GM12878 (cell line): ENCODE measurements around the gene NAPEPLD. TPM values are rescaled to one million over a fixed set of nuclear protein-coding genes. Genes with fewer than 3 reads are reported as not detected.

Experiments
- ATAC-seq: fragments of 200-7000 bp; cut with Tn5 transposase; 3 replicates; pipeline ENCODE4 v1.9.1; 2020; ENCODE audit warnings: mild to moderate bottlenecking, moderate library complexity
- BruUV-seq: library from RNA; stranded (reverse); fragments of 400-500 nt; replicated peaks from 2 replicates; lab custom pipeline; 2021; lab: Mats Ljungman, UMichigan
- CTCF ChIA-PET: fragments of 300-600 bp; sonication (Branson Sonifier 250); formaldehyde crosslinking; extraction: SDS; loops from one replicate; lab custom pipeline; 2021; ENCODE audit warnings: inconsistent platforms; lab: Yijun Ruan, JAX
- POLR2A ChIA-PET: fragments of 350-600 bp; formaldehyde crosslinking; extraction: SDS; loops from one replicate; lab custom pipeline; 2021; ENCODE audit warnings: inconsistent platforms; lab: Charles Lee
- RAD21 ChIA-PET: fragments of 300-600 bp; sonication (Branson Sonifier 250); formaldehyde crosslinking; loops from one replicate; lab custom pipeline; 2023; ENCODE audit warnings: antibody characterized with exemption; ENCODE audit not compliant: unreplicated experiment; lab: Charles Lee
- SMC1A ChIA-PET: fragments of 300-600 bp; sonication (Branson Sonifier 250); formaldehyde crosslinking; loops from one replicate; lab custom pipeline; 2023; ENCODE audit not compliant: unreplicated experiment, uncharacterized antibody; lab: Charles Lee
- DNase-seq: peaks from one replicate; pipeline ENCODE4 v3.0.0-alpha.2; 2011; ENCODE audit warnings: low read depth, low spot score
- FAIRE-seq: peaks from 3 replicates; lab custom pipeline; 2011; peaks lifted over from hg19 to GRCh38; lab: Jason Lieb, UNC
- H2AFZ ChIP-seq: 2 replicates; pipeline ENCODE4 v1.6.0; 2011; ENCODE audit warnings: low read depth, low read length, control low read depth; ENCODE audit not compliant: control insufficient read depth
- H3K27ac ChIP-seq: 2 replicates; pipeline ENCODE4 v1.5.1; 2011; ENCODE audit warnings: control low read depth; ENCODE audit not compliant: control insufficient read depth, insufficient read depth
- H3K27me3 ChIP-seq, 2 experiments: replicated peaks in 1 of 2; 2 replicates each; pipeline versions ENCODE4 v1.6.0 to v1.6.1; 2011; ENCODE audit warnings: low read length in 1 of 2; ENCODE audit not compliant: control insufficient read depth in 2 of 2, insufficient read depth in 2 of 2
- H3K36me3 ChIP-seq, 2 experiments: 2 replicates each; pipeline ENCODE4 v1.5.1; 2011; ENCODE audit warnings: low read length in 1 of 2; ENCODE audit not compliant: control insufficient read depth in 2 of 2, insufficient read depth in 2 of 2
- H3K4me1 ChIP-seq: 2 replicates; pipeline ENCODE4 v1.6.1; 2011; ENCODE audit warnings: mild to moderate bottlenecking, low read length, moderate library complexity, mixed read lengths; ENCODE audit not compliant: control insufficient read depth, insufficient read depth
- H3K4me2 ChIP-seq: 2 replicates; pipeline ENCODE4 v1.6.0; 2011; ENCODE audit warnings: control low read depth; ENCODE audit not compliant: control insufficient read depth, insufficient read depth
- H3K4me3 ChIP-seq: fragments of 200-600 bp; sonication (generic); 2 replicates; pipeline ENCODE4 v1.5.1; 2016
- H3K79me2 ChIP-seq: 2 replicates; pipeline ENCODE4 v1.6.0; 2011; ENCODE audit warnings: low read length; ENCODE audit not compliant: control insufficient read depth, insufficient read depth
- H3K9ac ChIP-seq: 2 replicates; pipeline ENCODE4 v1.8.0; 2011; ENCODE audit warnings: low read length, control low read depth, mixed read lengths; ENCODE audit not compliant: control insufficient read depth, insufficient read depth
- H3K9me3 ChIP-seq: replicated peaks from 3 replicates; pipeline ENCODE4 v1.5.1; 2011; ENCODE audit warnings: mild to moderate bottlenecking, low read length; ENCODE audit not compliant: control insufficient read depth, insufficient read depth
- H4K20me1 ChIP-seq: 2 replicates; pipeline ENCODE4 v1.6.0; 2011; ENCODE audit not compliant: control insufficient read depth, insufficient read depth
- BACH1 ChIP-seq: fragments of 450-650 bp; IDR thresholded peaks from 2 replicates; pipeline ENCODE4 v1.6.1; 2017; ENCODE audit warnings: mild to moderate bottlenecking, borderline replicate concordance
- CREB1 ChIP-seq: IDR thresholded peaks from 2 replicates; pipeline ENCODE4 v1.6.1; 2012; ENCODE audit warnings: low read depth, mild to moderate bottlenecking, inconsistent platforms
- DPF2 ChIP-seq: fragments of 450-650 bp; IDR thresholded peaks from 2 replicates; pipeline ENCODE4 v1.6.1; 2017; ENCODE audit warnings: mild to moderate bottlenecking
- FOS ChIP-seq: IDR thresholded peaks from 3 replicates; pipeline ENCODE4 v1.6.1; 2011; ENCODE audit warnings: borderline replicate concordance; ENCODE audit not compliant: insufficient read length; ENCODE audit errors: extremely low read depth
- FOXM1 ChIP-seq: IDR thresholded peaks from 2 replicates; pipeline ENCODE4 v1.6.1; 2012; ENCODE audit warnings: low read depth, mild to moderate bottlenecking, inconsistent platforms, low read length, moderate library complexity
- KAT2A ChIP-seq: conservative IDR thresholded peaks from 2 replicates; pipeline ENCODE4 v1.6.1; 2011; ENCODE audit warnings: low read depth, low read length; ENCODE audit not compliant: control insufficient read depth
- NR2C2 ChIP-seq: IDR thresholded peaks from 2 replicates; pipeline ENCODE4 v1.6.1; 2011; ENCODE audit warnings: borderline replicate concordance, low read depth; ENCODE audit not compliant: control insufficient read depth, insufficient read length
- PRDM15 ChIP-seq: fragments of 450-650 bp; formaldehyde crosslinking; IDR thresholded peaks from 2 replicates; pipeline ENCODE4 v1.4.0; 2020; ENCODE audit warnings: mild to moderate bottlenecking, moderate library complexity
- RAD21 ChIP-seq: IDR thresholded peaks from 2 replicates; pipeline ENCODE4 v1.6.1; 2011; ENCODE audit warnings: mild to moderate bottlenecking, low read depth, low read length, moderate library complexity; ENCODE audit not compliant: insufficient read depth
- RB1 ChIP-seq: fragments of 450-650 bp; formaldehyde crosslinking; IDR thresholded peaks from 2 replicates; pipeline ENCODE4 v1.6.1; 2017; ENCODE audit warnings: mild to moderate bottlenecking, borderline replicate concordance
- SIX5 ChIP-seq: IDR thresholded peaks from 2 replicates; pipeline ENCODE4 v1.6.1; 2011; ENCODE audit warnings: mild to moderate bottlenecking, low read depth, low read length, moderate library complexity; ENCODE audit not compliant: severe bottlenecking
- SMARCA5 ChIP-seq: fragments of 450-650 bp; IDR thresholded peaks from 2 replicates; pipeline ENCODE4 v1.6.1; 2017; ENCODE audit warnings: mild to moderate bottlenecking
- SPI1 ChIP-seq: IDR thresholded peaks from 2 replicates; pipeline ENCODE4 v1.6.1; 2011; ENCODE audit warnings: low read depth, mild to moderate bottlenecking, low read length, moderate library complexity, borderline replicate concordance; ENCODE audit not compliant: insufficient read depth
- TBL1XR1 ChIP-seq: IDR thresholded peaks from 2 replicates; pipeline ENCODE4 v1.6.1; 2012; ENCODE audit warnings: low read depth, low read length, improper control_type of control experiment
- ZNF622 ChIP-seq: fragments of 450-650 bp; IDR thresholded peaks from 2 replicates; pipeline ENCODE4 v1.6.1; 2017; ENCODE audit warnings: mild to moderate bottlenecking, inconsistent platforms
- WGBS: methylation state at CpG from one replicate; pipeline ENCODE4 v1.1.6; 2016; ENCODE audit warnings: low lambda C conversion rate; ENCODE audit not compliant: insufficient replicate concordance, insufficient coverage; ENCODE audit errors: missing lambda C conversion rate; 5-methylcytosine and 5-hydroxymethylcytosine counted together
- in situ Hi-C: fragments of 300-500 bp; cut with MboI; formaldehyde crosslinking; loops from 9 replicates; pipeline ENCODE4 v1.14.3; 2018; ENCODE audit warnings: mixed read lengths
- intact Hi-C: fragments of 100-400 bp; cut with micrococcal nuclease; formaldehyde crosslinking; loops from one replicate; pipeline ENCODE4 v1.14.2; 2022; ENCODE audit not compliant: unreplicated experiment
- polyA plus RNA-seq, 11 experiments: library from polyadenylated mRNA; depleted of rRNA in 4 of 11; unstranded in 6 of 11; stranded (reverse) in 5 of 11; fragments of >200 nt; fragmentation: Nextera tagmentation in 4 of 11; fragmentation: Illumina TruSeq in 1 of 11; extraction: Ambion mirVana in 4 of 11; extraction: Trizol in 1 of 11; gene quantifications; 1 replicate in 1 of 11; 2 replicates in 10 of 11; pipeline versions ENCODE4 v1.2.1 to v1.2.3, GENCODE V29; 2011 to 2016; ENCODE audit warnings: inconsistent platforms in 2 of 11, missing spikeins in 2 of 11, low read depth in 1 of 11
- total RNA-seq, 4 experiments: library from RNA; depleted of rRNA in 3 of 4; stranded (reverse); fragments of >200 nt in 3 of 4; fragmentation: Illumina TruSeq in 1 of 4; extraction: Trizol in 1 of 4; gene quantifications; 2 replicates each; pipeline versions ENCODE4 v1.2.1 to v1.2.3, GENCODE V29; 2013 to 2021

The NAPEPLD gene
- total and polyA plus RNA-seq, 10 of the 15 experiments (the other 5 are each of a cell fraction or from before 2014, with no cell fraction given) = 6.0 to 16.2 (median 8.6) TPM

- ATAC-seq = no peak
- FAIRE-seq = no peak
Observed at GRCh38 chr7:103120362-103120761, 28.5 kb downstream of the NAPEPLD start.

GRCh38 chr7:103119791-103120291 is 29.1 kb downstream of the NAPEPLD start:
- Histone ChIP-seq H4K20me1 (no peaks in the 10 kb centered on the region), H3K27ac (no peak overlapping the region), H3K4me1 (no peaks in the 10 kb centered on the region), H3K36me3 (peaks cover 4 to 16% of the 10 kb centered on the region in 2 experiments; a peak in 3 of 4 replicates), H3K79me2 (no peaks in the 10 kb centered on the region), H3K9ac (no peak overlapping the region), H2AFZ (no peak overlapping the region), H3K4me2 (no peak overlapping the region), H3K27me3 (no peaks in the 10 kb centered on the region), H3K9me3 (no peaks in the 10 kb centered on the region), H3K4me3 (no peak overlapping the region)
- ATAC-seq = no peak
- intact Hi-C loops (no loop called here), in situ Hi-C loops (no loop called here)
- CTCF ChIA-PET = interaction anchor here (1.0 kb wide), 1 partner anchor 58 kb away, joined by 6 read pairs; no protein-coding TSS in a partner anchor
- BruUV-seq = no TSS peak
- FAIRE-seq = no peak
- RAD21 ChIA-PET = no interaction called here
- POLR2A ChIA-PET = interaction anchor here (0.6 kb wide), 2 partner anchors 22 to 32 kb away, joined by 3 to 7 read pairs; no protein-coding TSS in a partner anchor
- DNase-seq = no peak
- 99% methylated on average over 11 of the region's 11 CpGs for WGBS
- SMC1A ChIA-PET = interaction anchor here (1.0 to 2.0 kb wide), 2 partner anchors 16 to 44 kb away, joined by 3 to 6 read pairs; partner anchors contain the start of gene ARMC10
- TF ChIP-seq TBL1XR1 (no peak), SMARCA5 (no peak), FOS (no peak), RAD21 (no peak), CREB1 (no peak), FOXM1 (no peak), DPF2 (no peak), RB1 (no peak), PRDM15 (no peak), SIX5 (no peak), ZNF622 (no peak), NR2C2 (no peak)

More at GRCh38 chr7:103120362-103120761, 28.5 kb downstream of the NAPEPLD start:
- H4K20me1 ChIP-seq = no peaks in the 10 kb centered on the region
- no peak overlapping the region for H3K27ac ChIP-seq
- peaks cover 4 to 16% of the 10 kb centered on the region in 2 experiments; a peak in 3 of 4 replicates for H3K36me3 ChIP-seq
- TF ChIP-seq BACH1 = no peak
- TF ChIP-seq SPI1 = no peak
- no peak for TF ChIP-seq KAT2A
- H3K9ac ChIP-seq = no peak overlapping the region
- in situ Hi-C loops = no loop called here
- H3K9me3 ChIP-seq = no peaks in the 10 kb centered on the region
- H2AFZ ChIP-seq = no peak overlapping the region
- intact Hi-C loops = no loop called here
- no peaks in the 10 kb centered on the region for H3K79me2 ChIP-seq
- H3K4me1 ChIP-seq = no peaks in the 10 kb centered on the region
- SMC1A ChIA-PET = interaction anchor here (1.0 to 2.0 kb wide), 2 partner anchors 17 to 45 kb away, joined by 3 to 6 read pairs; partner anchors contain the start of gene ARMC10
- CTCF ChIA-PET = interaction anchor here (1.0 kb wide), 1 partner anchor 58 kb away, joined by 6 read pairs; no protein-coding TSS in a partner anchor
- no peak overlapping the region for H3K4me3 ChIP-seq
- RAD21 ChIA-PET = no interaction called here
- no CpG with 5 or more reads among the region's 1 CpG for WGBS
- DNase-seq = no peak
- no peak overlapping the region for H3K4me2 ChIP-seq
- no peaks in the 10 kb centered on the region for H3K27me3 ChIP-seq
- POLR2A ChIA-PET = interaction anchor here (0.6 kb wide), 2 partner anchors 22 to 33 kb away, joined by 3 to 7 read pairs; no protein-coding TSS in a partner anchor
- no TSS peak for BruUV-seq
